ENCODE measurements around the gene PTGS1.

Gene PTGS1

GRCh38 chr9:122376796-122377195 is 6.0 kb downstream of the PTGS1 start:
- DNase-seq: no peak

GRCh38 chr9:122377241-122378164 is 6.7 kb downstream of the PTGS1 start:
- DNase-seq: no peak

GRCh38 chr9:122378236-122378635 is 7.4 kb downstream of the PTGS1 start:
- DNase-seq: no peak

GRCh38 chr9:122379340-122379739 is 8.5 kb downstream of the PTGS1 start:
- no peak for DNase-seq

GRCh38 chr9:122380293-122380692 is 9.5 kb downstream of the PTGS1 start:
- no peak for DNase-seq

GRCh38 chr9:122381206-122381950 is 10.6 kb downstream of the PTGS1 start:
- no peak for DNase-seq

- DNase-seq: no peak
Observed at GRCh38 chr9:122382901-122383850, 12.4 kb downstream of the PTGS1 start.

- no peak for DNase-seq
Observed at GRCh38 chr9:122383992-122384461, 13.2 kb downstream of the PTGS1 start.

- no peak for DNase-seq
Observed at GRCh38 chr9:122386311-122386872, 15.6 kb downstream of the PTGS1 start.

- DNase-seq: no peak
Observed at GRCh38 chr9:122387536-122387935, 16.7 kb downstream of the PTGS1 start.

GRCh38 chr9:122389195-122389594 is 18.4 kb downstream of the PTGS1 start:
- DNase-seq: no peak

- DNase-seq: no peak
Observed at GRCh38 chr9:122389799-122390481, 19.1 kb downstream of the PTGS1 start.

- no peak for DNase-seq
Observed at GRCh38 chr9:122392284-122392683, 21.5 kb downstream of the PTGS1 start.

GRCh38 chr9:122392714-122393113 is 21.9 kb downstream of the PTGS1 start:
- DNase-seq: no peak

- no peak for DNase-seq
Observed at GRCh38 chr9:122393284-122393983, 22.6 kb downstream of the PTGS1 start.

GRCh38 chr9:122394265-122395125 is 23.7 kb downstream of the PTGS1 start:
- no peak for DNase-seq

GRCh38 chr9:122396614-122397148 is 25.9 kb downstream of the PTGS1 start:
- DNase-seq: no peak

- no peak for DNase-seq
Observed at GRCh38 chr9:122397749-122398148, 26.9 kb downstream of the PTGS1 start.

- DNase-seq: no peak
Observed at GRCh38 chr9:122398371-122398924, 27.6 kb downstream of the PTGS1 start.
